ENCODE data around the gene KAT7. TPM values are rescaled to one million over a fixed set of nuclear protein-coding genes. Genes with fewer than 3 reads are reported as not detected.

Gene KAT7
- total and polyA plus RNA-seq, 2 of the 8 experiments (the other 6 are each of a cell fraction or from before 2014, with no cell fraction given): 90.9 to 139 TPM

DNA sequence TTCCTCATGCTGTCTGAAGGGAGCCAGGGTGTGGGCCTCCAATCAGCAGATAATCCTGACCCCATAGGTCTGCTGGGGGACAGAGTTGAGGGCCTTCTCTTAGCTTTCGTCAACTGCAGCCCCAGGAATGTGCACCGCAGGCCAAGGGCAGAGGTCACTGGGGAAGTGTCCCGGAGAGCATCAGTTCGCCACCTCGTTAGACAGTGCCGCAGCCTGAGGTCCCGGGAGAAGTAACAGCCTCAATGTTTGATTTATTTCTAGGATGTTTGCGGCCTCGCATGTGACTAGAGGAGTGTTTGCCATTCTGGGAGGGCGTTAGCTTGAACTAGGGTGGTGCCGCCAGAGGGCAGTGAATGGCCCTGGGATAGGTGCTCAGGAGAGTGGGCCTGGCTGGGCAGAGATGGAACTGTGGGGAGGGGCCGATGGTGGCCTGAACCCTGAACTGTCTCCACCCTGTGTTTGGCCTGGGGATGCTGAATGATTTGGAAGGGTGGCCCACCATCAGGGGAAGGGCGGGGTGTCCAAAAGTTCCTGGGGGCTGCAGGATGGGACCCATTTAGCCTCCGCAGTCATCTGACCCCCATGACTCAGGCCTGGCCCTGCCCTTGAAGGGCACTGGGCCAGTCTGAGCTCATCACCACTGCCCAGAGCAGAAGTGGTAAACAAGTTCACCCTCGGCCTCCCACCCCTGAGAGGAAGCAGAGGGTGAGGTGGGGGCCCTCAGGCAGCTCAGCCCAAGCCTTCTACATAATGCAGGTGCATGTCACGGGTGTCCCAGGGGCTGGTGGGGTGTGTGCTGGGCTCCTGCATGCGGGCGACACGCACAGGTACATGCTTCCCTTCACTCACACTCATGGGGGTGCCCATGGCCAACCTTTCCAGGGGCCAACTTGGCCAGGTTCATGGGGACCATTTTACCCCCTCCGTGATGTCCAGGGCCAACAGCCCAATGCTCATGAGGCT lies 71.8 kb downstream of the KAT7 start:
- H3K9ac ChIP-seq (replicated peaks in 1 of 4; ENCODE audit: extremely low read depth in 1 of 4, low read depth in 3 of 4, low read length in 3 of 4): no peak overlapping the region
- TF ChIP-seq RAD21 (IDR thresholded peaks at IDR 0.05 in 1 of 2, conservative IDR thresholded peaks at IDR 0.05 in 1 of 2; ENCODE audit: low read depth in 2 of 2, low read length in 2 of 2): peak; percentile 45 to 60
- TF ChIP-seq, protein P1, sequence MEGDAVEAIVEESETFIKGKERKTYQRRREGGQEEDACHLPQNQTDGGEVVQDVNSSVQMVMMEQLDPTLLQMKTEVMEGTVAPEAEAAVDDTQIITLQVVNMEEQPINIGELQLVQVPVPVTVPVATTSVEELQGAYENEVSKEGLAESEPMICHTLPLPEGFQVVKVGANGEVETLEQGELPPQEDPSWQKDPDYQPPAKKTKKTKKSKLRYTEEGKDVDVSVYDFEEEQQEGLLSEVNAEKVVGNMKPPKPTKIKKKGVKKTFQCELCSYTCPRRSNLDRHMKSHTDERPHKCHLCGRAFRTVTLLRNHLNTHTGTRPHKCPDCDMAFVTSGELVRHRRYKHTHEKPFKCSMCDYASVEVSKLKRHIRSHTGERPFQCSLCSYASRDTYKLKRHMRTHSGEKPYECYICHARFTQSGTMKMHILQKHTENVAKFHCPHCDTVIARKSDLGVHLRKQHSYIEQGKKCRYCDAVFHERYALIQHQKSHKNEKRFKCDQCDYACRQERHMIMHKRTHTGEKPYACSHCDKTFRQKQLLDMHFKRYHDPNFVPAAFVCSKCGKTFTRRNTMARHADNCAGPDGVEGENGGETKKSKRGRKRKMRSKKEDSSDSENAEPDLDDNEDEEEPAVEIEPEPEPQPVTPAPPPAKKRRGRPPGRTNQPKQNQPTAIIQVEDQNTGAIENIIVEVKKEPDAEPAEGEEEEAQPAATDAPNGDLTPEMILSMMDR (IDR thresholded peaks at IDR 0.05; ENCODE audit: control extremely low read depth in 1 of 3, insufficient read depth in 1 of 3, low read depth in 1 of 3, low read length in 3 of 3): peak; percentile 51 to 53 (median 51)
- TF ChIP-seq TCF12 (IDR thresholded peaks at IDR 0.05; ENCODE audit: low read depth, low read length): no peak
- no peak overlapping the region for H3K4me3 ChIP-seq (ENCODE audit: extremely low read depth in 1 of 4, insufficient read depth in 2 of 4, low read depth in 3 of 4, low read length in 4 of 4)
- no peak overlapping the region for H2BK12ac ChIP-seq (ENCODE audit: low read depth, low read length)
- H3K56ac ChIP-seq (replicated peaks; ENCODE audit: insufficient read length, low read depth, low read length): no peak overlapping the region
- H2BK120ac ChIP-seq (replicated peaks; ENCODE audit: low read depth, low read length): no peak overlapping the region
- no peaks in the 10 kb centered on the region for H3K79me1 ChIP-seq (ENCODE audit: low read depth, low read length)
- no peaks in the 10 kb centered on the region for H3K9me3 ChIP-seq (ENCODE audit: insufficient read depth in 2 of 2, low read depth in 1 of 2, low read length in 1 of 2)
- peaks cover 0 to 2% of the 10 kb centered on the region in 2 experiments for H4K20me1 ChIP-seq (replicated peaks in 1 of 2; ENCODE audit: control insufficient read depth in 1 of 2, insufficient read depth in 2 of 2, low read length in 2 of 2)
- WGBS, 2 experiments (ENCODE audit: extremely low coverage in 1 of 2, insufficient coverage in 1 of 2, insufficient read length in 1 of 2, insufficient replicate concordance in 2 of 2, low coverage in 1 of 2, low lambda C conversion rate in 2 of 2, missing lambda C conversion rate in 1 of 2): 82% methylated on average over 20 of the region's 20 CpGs; no CpG with 5 or more reads in 1 of the 2 experiments
- H4K91ac ChIP-seq (replicated peaks; ENCODE audit: insufficient read length, low read length): no peak overlapping the region
- FAIRE-seq (no peak), DNase-seq (ENCODE audit: low read depth in 1 of 2, low spot score in 2 of 2) (no peak)
- H2BK5ac ChIP-seq (ENCODE audit: low read depth, low read length): no peak overlapping the region
- H3K27ac ChIP-seq (ENCODE audit: low read depth, low read length): no peak overlapping the region
- POLR2A ChIA-PET (ENCODE audit: partially characterized antibody): interaction anchor here (0.8 to 4.2 kb wide), 2 partner anchors 14 to 136 kb away, joined by 4 to 28 read pairs; partner anchors contain the start of gene DLX3
- H3K4ac ChIP-seq (replicated peaks; ENCODE audit: insufficient read length, low read depth, low read length): no peak overlapping the region
- no peak overlapping the region for H4K8ac ChIP-seq (ENCODE audit: extremely low read depth, insufficient read depth, low read length)
- H3K23me2 ChIP-seq (ENCODE audit: low read depth, low read length): no peaks in the 10 kb centered on the region
- H4K5ac ChIP-seq (ENCODE audit: insufficient read length, low read depth, low read length): no peak overlapping the region
- H2BK20ac ChIP-seq (ENCODE audit: low read length): no peak overlapping the region
- H3K14ac ChIP-seq (ENCODE audit: insufficient read length): no peak overlapping the region
- H2AFZ ChIP-seq (ENCODE audit: low read length): no peak overlapping the region
- H3K18ac ChIP-seq (ENCODE audit: extremely low read depth, low read length): no peak overlapping the region
- H3K27me3 ChIP-seq (replicated peaks in 1 of 4; ENCODE audit: control insufficient read depth in 3 of 4, extremely low read depth in 1 of 4, insufficient read depth in 3 of 4, low read length in 3 of 4): peaks cover 0 to 3% (median under 1%) of the 10 kb centered on the region in 4 experiments; a peak in 3 of 7 replicates
- H3K36me3 ChIP-seq (ENCODE audit: control insufficient read depth in 2 of 4, insufficient read depth in 4 of 4, low read length in 3 of 4): no peaks in the 10 kb centered on the region; a peak in 1 of 8 replicates
- H3K4me1 ChIP-seq (replicated peaks in 1 of 4; ENCODE audit: control insufficient read depth in 3 of 4, insufficient read depth in 4 of 4, low read length in 3 of 4): peaks cover 0 to 18% (median 10%) of the 10 kb centered on the region in 4 experiments; a peak in 6 of 7 replicates
- no peaks in the 10 kb centered on the region for H3K79me2 ChIP-seq (ENCODE audit: control insufficient read depth in 1 of 2, insufficient read depth in 2 of 2, low read length in 2 of 2)
- no peak overlapping the region for H3K23ac ChIP-seq (ENCODE audit: insufficient read length)
- no peak overlapping the region for H3K4me2 ChIP-seq (ENCODE audit: insufficient read depth in 1 of 2, low read depth in 2 of 2, low read length in 2 of 2)
- H2AK5ac ChIP-seq (ENCODE audit: low read depth, low read length): no peak overlapping the region
- CTCF ChIA-PET (ENCODE audit: partially characterized antibody): interaction anchor here (0.5 to 26.5 kb wide), 40 partner anchors 9 to 974 kb away, joined by 3 to 547 read pairs (median 4); partner anchors contain the start of genes DLX3 and SLC35B1
- no peak overlapping the region for H2BK15ac ChIP-seq (ENCODE audit: low read length)

Data from H1 (cell line).